ENCODE data around the gene SKA1.

GRCh38 chr18:50401888-50402287, 27.0 kb downstream of the SKA1 start:
- TF ChIP-seq POLR2AphosphoS5 (IDR thresholded peaks at IDR 0.05) (no peak), POLR2A (IDR thresholded peaks at IDR 0.05) (no peak), CTCF (IDR thresholded peaks at IDR 0.05) (no peak)

Measured in gastroesophageal sphincter (tissue), 3 donors.